ENCODE measurements around the gene PDGFRB.
"Not testable (repeated sequence)": the region's sequence is repeated elsewhere in the genome, so short reads cannot be mapped to it uniquely, and the experiment has no call there.

The PDGFRB gene

GRCh38 chr5:150085950-150086715, 69.5 kb downstream of the PDGFRB start, which contains the start of gene CSF1R:
Gene CSF1R, minus strand, starts transcription at chr5:150086554. Its CDS starts 127 bp downstream, at chr5:150086427.
- H3K4me1 ChIP-seq (ENCODE audit: control insufficient read depth, low read length): peaks cover 19% of the 10 kb centered on the region
- no peak for TF ChIP-seq CTCF (IDR thresholded peaks at IDR 0.05; ENCODE audit: low read depth, low read length, poor library complexity, severe bottlenecking)
- TF ChIP-seq EZH2phosphoT487 (IDR thresholded peaks at IDR 0.05; ENCODE audit: borderline replicate concordance, low read length): no peak
- H3K9me2 ChIP-seq (replicated peaks; ENCODE audit: control insufficient read depth, low read length): no peaks in the 10 kb centered on the region
- H3K36me3 ChIP-seq (ENCODE audit: control insufficient read depth, low read length): no peaks in the 10 kb centered on the region
- no peak within 1 kb of the TSS for H3K4me2 ChIP-seq (ENCODE audit: low read length)
- H3K79me2 ChIP-seq (ENCODE audit: control insufficient read depth, low read length): no peaks in the 10 kb centered on the region
- H3K9me3 ChIP-seq (ENCODE audit: control insufficient read depth, insufficient read depth, low read length): no peaks in the 10 kb centered on the region
- no peak within 1 kb of the TSS for H3K27ac ChIP-seq (ENCODE audit: low read depth, low read length)
- H4K20me1 ChIP-seq (ENCODE audit: control insufficient read depth, insufficient read depth, low read depth, low read length): peaks cover 3% of the 10 kb centered on the region; the same call in 1 of the 2 replicates
- no peak within 1 kb of the TSS for H3K4me3 ChIP-seq (ENCODE audit: low read length)
- H3K27me3 ChIP-seq (ENCODE audit: control insufficient read depth, low read length): peaks cover 31% of the 10 kb centered on the region
- no peaks in the 10 kb centered on the region for H3F3A ChIP-seq (ENCODE audit: control insufficient read depth, insufficient read depth)

DNA sequence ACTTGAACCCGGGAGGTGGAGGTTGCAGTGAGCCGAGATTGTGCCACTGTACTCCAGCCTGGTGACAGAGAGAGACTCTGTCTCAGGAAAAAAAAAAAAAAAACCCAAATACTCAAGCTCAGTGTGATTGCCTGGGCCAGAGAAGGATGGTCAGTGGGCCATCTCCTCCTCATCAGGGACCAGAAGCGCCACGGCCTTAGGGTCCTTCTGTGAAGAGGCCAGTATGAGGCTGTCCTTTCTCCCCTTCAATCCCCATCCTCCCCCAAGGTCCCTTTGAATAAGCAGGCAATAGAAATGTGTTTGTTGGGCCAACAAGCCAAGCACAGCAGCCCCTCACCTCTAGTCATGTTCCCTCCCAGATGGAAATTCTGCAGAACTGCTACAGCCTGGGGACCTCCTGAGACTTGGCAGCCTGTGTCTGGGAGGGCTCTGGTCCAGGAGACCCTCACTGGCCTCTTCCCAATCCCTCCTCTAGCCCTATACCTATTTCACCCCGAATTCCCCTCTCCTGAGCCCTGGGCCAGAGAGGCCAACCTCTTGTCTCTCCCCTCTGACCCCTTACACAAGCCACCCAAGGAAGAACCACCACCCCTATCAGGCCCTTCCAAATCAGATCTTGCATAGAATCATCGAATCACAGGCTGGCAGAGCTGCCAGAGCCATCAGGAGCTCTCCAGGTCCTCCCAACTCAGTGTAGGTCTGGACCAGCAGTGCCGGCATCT, 70.3 kb downstream of the PDGFRB start:
- Histone ChIP-seq H3K27ac (ENCODE audit: low read depth, low read length) (no peak overlapping the region), H3F3A (ENCODE audit: control insufficient read depth, insufficient read depth) (no peaks in the 10 kb centered on the region), H3K79me2 (ENCODE audit: control insufficient read depth, low read length) (no peaks in the 10 kb centered on the region), H4K20me1 (ENCODE audit: control insufficient read depth, insufficient read depth, low read depth, low read length) (peaks cover 3% of the 10 kb centered on the region; the same call in 1 of the 2 replicates), H3K36me3 (ENCODE audit: control insufficient read depth, low read length) (no peaks in the 10 kb centered on the region), H3K9me2 (replicated peaks; ENCODE audit: control insufficient read depth, low read length) (no peaks in the 10 kb centered on the region), H3K4me2 (ENCODE audit: low read length) (no peak overlapping the region), H3K4me1 (ENCODE audit: control insufficient read depth, low read length) (peaks cover 20% of the 10 kb centered on the region), H3K9me3 (ENCODE audit: control insufficient read depth, insufficient read depth, low read length) (no peaks in the 10 kb centered on the region), H3K4me3 (ENCODE audit: low read length) (no peak overlapping the region), H3K27me3 (ENCODE audit: control insufficient read depth, low read length) (peaks cover 31% of the 10 kb centered on the region)
- TF ChIP-seq CTCF (IDR thresholded peaks at IDR 0.05; ENCODE audit: low read depth, low read length, poor library complexity, severe bottlenecking) (no peak), EZH2phosphoT487 (IDR thresholded peaks at IDR 0.05; ENCODE audit: borderline replicate concordance, low read length) (no peak)

DNA sequence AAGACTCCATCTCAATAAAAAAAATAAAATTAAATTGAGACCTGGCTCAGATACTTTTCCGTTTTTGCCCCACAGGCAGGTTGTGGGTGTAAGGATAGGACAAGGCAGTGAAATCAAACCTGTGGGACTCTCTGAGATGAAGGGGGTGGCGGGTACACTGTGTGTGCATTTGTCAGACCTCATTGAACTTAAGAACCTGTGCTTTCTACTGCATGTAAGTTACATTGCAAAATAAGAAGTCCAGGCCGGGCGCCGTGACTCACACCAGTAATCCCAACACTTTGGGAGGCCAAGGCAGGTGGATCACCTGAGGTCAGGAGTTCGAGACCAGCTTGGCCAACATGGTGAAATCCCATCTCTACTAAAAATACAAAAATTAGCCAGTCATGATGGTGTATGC, 70.9 kb downstream of the PDGFRB start:
- H3K9me3 ChIP-seq (ENCODE audit: control insufficient read depth, insufficient read depth, low read length); H3K79me2 ChIP-seq (ENCODE audit: control insufficient read depth, low read length); H3K4me2 ChIP-seq (ENCODE audit: low read length); H3K36me3 ChIP-seq (ENCODE audit: control insufficient read depth, low read length); H3K4me3 ChIP-seq (ENCODE audit: low read length); H3K9me2 ChIP-seq (replicated peaks; ENCODE audit: control insufficient read depth, low read length); H4K20me1 ChIP-seq (ENCODE audit: control insufficient read depth, insufficient read depth, low read depth, low read length); H3K27ac ChIP-seq (ENCODE audit: low read depth, low read length); H3F3A ChIP-seq (ENCODE audit: control insufficient read depth, insufficient read depth): not testable (repeated sequence)
- peaks cover 20% of the 10 kb centered on the region for H3K4me1 ChIP-seq (ENCODE audit: control insufficient read depth, low read length)
- peaks cover 31% of the 10 kb centered on the region for H3K27me3 ChIP-seq (ENCODE audit: control insufficient read depth, low read length)

GRCh38 chr5:150082889-150083288, 72.8 kb downstream of the PDGFRB start:
- H3K36me3 ChIP-seq (ENCODE audit: control insufficient read depth, low read length): no peaks in the 10 kb centered on the region
- H3K79me2 ChIP-seq (ENCODE audit: control insufficient read depth, low read length): no peaks in the 10 kb centered on the region
- H3K4me2 ChIP-seq (ENCODE audit: low read length): no peak overlapping the region
- H3K4me1 ChIP-seq (ENCODE audit: control insufficient read depth, low read length): peaks cover 16% of the 10 kb centered on the region
- peaks cover 21% of the 10 kb centered on the region for H3K27me3 ChIP-seq (ENCODE audit: control insufficient read depth, low read length)
- peaks cover 3% of the 10 kb centered on the region; the same call in 1 of the 2 replicates for H4K20me1 ChIP-seq (ENCODE audit: control insufficient read depth, insufficient read depth, low read depth, low read length)
- no peak overlapping the region for H3K27ac ChIP-seq (ENCODE audit: low read depth, low read length)
- no peaks in the 10 kb centered on the region for H3K9me2 ChIP-seq (replicated peaks; ENCODE audit: control insufficient read depth, low read length)
- no peak overlapping the region for H3K4me3 ChIP-seq (ENCODE audit: low read length)
- H3K9me3 ChIP-seq (ENCODE audit: control insufficient read depth, insufficient read depth, low read length): no peaks in the 10 kb centered on the region
- TF ChIP-seq CTCF (IDR thresholded peaks at IDR 0.05; ENCODE audit: low read depth, low read length, poor library complexity, severe bottlenecking) (no peak), EZH2phosphoT487 (IDR thresholded peaks at IDR 0.05; ENCODE audit: borderline replicate concordance, low read length) (no peak)
- no peaks in the 10 kb centered on the region for H3F3A ChIP-seq (ENCODE audit: control insufficient read depth, insufficient read depth)
